ENCODE data around the gene SPOPL. TPM values are rescaled to one million over a fixed set of nuclear protein-coding genes. Genes with fewer than 3 reads are reported as not detected.

SPOPL gene
- total RNA-seq, 1 experiment from 2014 or later, result 13.6 TPM

GRCh38 chr2:138607746-138608145 is 106.2 kb downstream of the SPOPL start:
- TF ChIP-seq CTCF (conservative IDR thresholded peaks at IDR 0.05), result no peak
- H3K36me3 Mint-ChIP-seq (ENCODE audit: insufficient read depth in 1 of 3, low read depth in 3 of 3), result no peaks in the 10 kb centered on the region
- no peak overlapping the region; the same call in 1 of the 2 replicates for H3K14ac ChIP-seq (ENCODE audit: insufficient read depth, low read length)

More at GRCh38 chr2:138607746-138608145, 106.2 kb downstream of the SPOPL start:
- no peak overlapping the region for H3T11ph ChIP-seq (ENCODE audit: low read length)
- H4K5ac ChIP-seq (ENCODE audit: insufficient read length, low read depth, low read length), result no peak overlapping the region
- no CpG with 5 or more reads among the region's 2 CpGs for WGBS (ENCODE audit: extremely low coverage, insufficient read length, low lambda C conversion rate)
- no peak overlapping the region for H2BK15ac ChIP-seq (ENCODE audit: low read depth, low read length)
- no peak overlapping the region for H2BK20ac ChIP-seq (ENCODE audit: low read depth, low read length, poor library complexity, severe bottlenecking)
- no peak overlapping the region for H3K4me3 Mint-ChIP-seq
- no peak overlapping the region for H3K4me2 ChIP-seq (ENCODE audit: insufficient read depth, insufficient read length, low read length)
- no peaks in the 10 kb centered on the region for H3K9me3 ChIP-seq (ENCODE audit: control insufficient read depth, low read depth, low read length)
- H2BK120ac ChIP-seq (ENCODE audit: low read depth, low read length, poor library complexity, severe bottlenecking), result no peak overlapping the region
- no peak overlapping the region for H2AK5ac ChIP-seq (ENCODE audit: insufficient read length, low read length)
- DNase-seq, result no peak
- H3K27me3 ChIP-seq (ENCODE audit: insufficient read depth, low read length), result no peaks in the 10 kb centered on the region
- no peak overlapping the region for H2BK5ac ChIP-seq (ENCODE audit: insufficient read length, low read length)
- no peaks in the 10 kb centered on the region for H3K27me3 Mint-ChIP-seq (ENCODE audit: low read depth)
- no peaks in the 10 kb centered on the region for H3K79me2 ChIP-seq (ENCODE audit: insufficient read depth, low read length)
- H3K9me3 Mint-ChIP-seq, result no peaks in the 10 kb centered on the region
- no peak overlapping the region for H3K27ac Mint-ChIP-seq
- H3K4ac ChIP-seq (ENCODE audit: low read depth, low read length), result no peak overlapping the region
- no peak overlapping the region for H3K56ac ChIP-seq (ENCODE audit: insufficient read length, low read depth, low read length)
- H3K27ac ChIP-seq (ENCODE audit: insufficient read length, low read depth, low read length), result no peak overlapping the region
- no peak overlapping the region for H2AFZ ChIP-seq (ENCODE audit: low read length)
- H4K20me1 ChIP-seq (ENCODE audit: control insufficient read depth, insufficient read depth, insufficient read length), result no peaks in the 10 kb centered on the region
- H3K4me1 ChIP-seq (ENCODE audit: insufficient read depth, low read length), result no peaks in the 10 kb centered on the region
- H3K9ac ChIP-seq (ENCODE audit: extremely low read depth, insufficient read length, low read length), result no peak overlapping the region
- no peak overlapping the region for H2BK12ac ChIP-seq (ENCODE audit: insufficient read length, low read depth, low read length)
- H3K18ac ChIP-seq (ENCODE audit: insufficient read length, low read depth, low read length), result no peak overlapping the region
- H4K8ac ChIP-seq (replicated peaks; ENCODE audit: insufficient read length, low read depth, low read length), result no peak overlapping the region
- no peak overlapping the region for H4K91ac ChIP-seq (ENCODE audit: insufficient read length, low read depth, low read length)
- H3K23ac ChIP-seq (ENCODE audit: insufficient read length, low read depth, low read length), result no peak overlapping the region
- H3K4me1 Mint-ChIP-seq, result 0 out of 4 replicates have a peak, but pooled peaks cover 0 to 2% of the 10 kb centered on the region in 2 experiments
- H3K79me1 ChIP-seq (ENCODE audit: insufficient read depth, low read depth, low read length, poor library complexity, severe bottlenecking), result no peaks in the 10 kb centered on the region
- H3K23me2 ChIP-seq (ENCODE audit: insufficient read length, low read depth, low read length, poor library complexity, severe bottlenecking), result no peaks in the 10 kb centered on the region
